GM12878 (cell line): Measurements from ENCODE around the gene LMO7.

Experiments used
- EGR1 ChIP-seq, 2 experiments: IDR thresholded peaks; 1 replicate in 1 of 2; 2 replicates in 1 of 2; pipeline ENCODE4 v1.6.1; 2011 to 2012; ENCODE audit warnings: low read depth in 2 of 2, low read length in 2 of 2, borderline replicate concordance in 1 of 2, mild to moderate bottlenecking in 1 of 2, moderate library complexity in 1 of 2
- EP300 ChIP-seq, 2 experiments: fragments of 150-350 bp in 1 of 2; IDR thresholded peaks; 2 replicates each; pipeline ENCODE4 v1.6.1; 2011 to 2012; ENCODE audit warnings: low read depth in 2 of 2, low read length in 2 of 2, borderline replicate concordance in 1 of 2, improper control_type of control experiment in 1 of 2, inconsistent platforms in 1 of 2; ENCODE audit not compliant: control insufficient read depth in 1 of 2
- HDAC6 ChIP-seq: fragments of 200-600 bp; sonication (generic); IDR thresholded peaks from one replicate; pipeline ENCODE4 v1.8.0; 2017; ENCODE audit warnings: antibody characterized with exemption; ENCODE audit not compliant: unreplicated experiment
- USF1 ChIP-seq: IDR thresholded peaks from 2 replicates; pipeline ENCODE4 v1.6.1; 2011; ENCODE audit warnings: borderline replicate concordance, low read depth, mild to moderate bottlenecking, moderate library complexity, mixed read lengths, low read length; ENCODE audit not compliant: insufficient read depth; ENCODE audit errors: extremely low read length
- ZNF687 ChIP-seq: fragments of 450-650 bp; IDR thresholded peaks from 2 replicates; pipeline ENCODE4 v1.6.1; 2017; ENCODE audit warnings: mild to moderate bottlenecking, moderate library complexity

- no peak for TF ChIP-seq EGR1 (IDR thresholded peaks at IDR 0.05; ENCODE audit: borderline replicate concordance in 1 of 2, low read depth in 2 of 2, low read length in 2 of 2)
- no peak for TF ChIP-seq HDAC6
- no peak for TF ChIP-seq ZNF687
- TF ChIP-seq USF1 = no peak
- no peak for TF ChIP-seq EP300 (IDR thresholded peaks at IDR 0.05; ENCODE audit: borderline replicate concordance in 1 of 2, control insufficient read depth in 1 of 2, low read depth in 2 of 2, low read length in 2 of 2)
Measured at GRCh38 chr13:75751350-75751749, 115.2 kb downstream of the LMO7 start.
